ENCODE measurements around the gene THAP3. TPM values are rescaled to one million over a fixed set of nuclear protein-coding genes. Genes with fewer than 3 reads are reported as not detected.
A peak's percentile ranks its signal among the peaks of the same experiment; 100 is the strongest.
"Not testable (repeated sequence)": the region's sequence is repeated elsewhere in the genome, so short reads cannot be mapped to it uniquely, and the experiment has no call there.

Gene THAP3
- total and polyA plus RNA-seq, 12 donors = 6.8 to 27.6 (median 12.1) TPM

DNA sequence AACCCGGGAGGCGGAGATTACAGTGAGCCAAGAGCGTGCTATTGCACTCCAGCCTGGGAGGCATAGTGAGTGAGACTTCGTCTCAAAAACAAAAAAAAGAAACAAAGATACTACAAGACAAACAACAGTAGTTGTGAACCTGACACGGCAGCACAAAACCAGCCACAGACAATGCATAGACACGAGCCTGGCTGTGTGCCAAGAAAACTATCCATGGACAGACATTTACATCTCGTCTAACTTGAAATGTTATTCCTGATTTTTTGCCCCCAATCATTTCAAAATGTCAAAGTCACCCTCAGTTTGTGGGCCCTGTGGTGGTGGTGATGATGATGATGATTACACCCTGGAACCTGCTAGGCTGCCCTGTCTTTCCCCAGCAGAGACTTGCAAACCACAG is 28.3 kb upstream of the THAP3 start:
- Histone ChIP-seq H3K4me3 (peak overlapping the region in 5 of 10 donors; percentile 0 to 17 (median 10)), H3K27ac (peak overlapping the region in 8 of 10 donors; percentile 36 to 100 (median 86)), H3K9me3 (no peaks in the 10 kb centered on the region), H3K4me1 (peaks cover 22 to 86% (median 66%) of the 10 kb centered on the region in 9 donors), H3K36me3 (peaks cover 0 to 85% (median 65%) of the 10 kb centered on the region in 9 donors), H3K27me3 (no peaks in the 10 kb centered on the region)
- intact Hi-C loops (cut with DNase I) = no loop called here
- no peak for TF ChIP-seq CTCF (IDR thresholded peaks at IDR 0.05)
- DNase-seq = no peak
- 54% methylated on average over 7 of the region's 7 CpGs for WGBS, 2 donors
- no peak for ATAC-seq

GRCh38 chr1:6596886-6597776 is 27.5 kb upstream of the THAP3 start:
- intact Hi-C loops (cut with DNase I) = no loop called here
- no peak for TF ChIP-seq CTCF (IDR thresholded peaks at IDR 0.05)
- Histone ChIP-seq H3K4me1 (peaks cover 18 to 78% (median 59%) of the 10 kb centered on the region in 9 donors), H3K4me3 (peak overlapping the region in 5 of 10 donors; percentile 1 to 17 (median 10)), H3K36me3 (peaks cover 0 to 78% (median 65%) of the 10 kb centered on the region in 9 donors), H3K27me3 (no peaks in the 10 kb centered on the region), H3K27ac (peak overlapping the region; percentile 5 to 100 (median 86)), H3K9me3 (no peaks in the 10 kb centered on the region)
- DNase-seq (no peak), ATAC-seq (peak in 3 of 8 donors; percentile 2 to 31 (median 25))
- WGBS, 2 donors = 53 to 63% methylated on average over 15 of the region's 15 CpGs

DNA sequence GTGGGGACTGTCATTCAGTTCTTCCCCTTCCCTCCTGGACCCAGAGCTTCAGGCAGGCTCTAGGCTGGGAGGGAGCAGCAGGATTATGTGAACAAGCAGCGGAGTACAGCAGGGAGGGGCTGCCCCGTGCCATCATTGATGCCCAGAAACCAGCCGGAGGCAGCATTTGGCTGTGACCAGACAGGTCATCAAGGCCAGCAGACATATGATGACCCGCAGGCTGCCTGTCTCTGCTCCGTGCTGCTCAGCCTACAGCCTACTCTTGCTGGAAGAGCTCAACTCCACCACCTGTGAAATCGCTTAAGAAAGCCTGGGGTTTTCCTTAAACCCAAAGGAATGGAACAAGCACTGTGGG is 26.9 kb upstream of the THAP3 start:
- Histone ChIP-seq H3K36me3 (peaks cover 0 to 71% (median 59%) of the 10 kb centered on the region in 9 donors), H3K4me3 (peak overlapping the region in 1 of 10 donors; percentile 2), H3K27ac (peak overlapping the region; percentile 5 to 100 (median 86)), H3K27me3 (no peaks in the 10 kb centered on the region), H3K9me3 (no peaks in the 10 kb centered on the region), H3K4me1 (peaks cover 18 to 72% (median 59%) of the 10 kb centered on the region in 9 donors)
- DNase-seq = no peak
- no peak for TF ChIP-seq CTCF (IDR thresholded peaks at IDR 0.05)
- ATAC-seq = peak in 1 of 8 donors; percentile 3
- WGBS, 2 donors = 66 to 72% methylated on average over 6 of the region's 6 CpGs
- intact Hi-C loops (cut with DNase I) = no loop called here

DNA sequence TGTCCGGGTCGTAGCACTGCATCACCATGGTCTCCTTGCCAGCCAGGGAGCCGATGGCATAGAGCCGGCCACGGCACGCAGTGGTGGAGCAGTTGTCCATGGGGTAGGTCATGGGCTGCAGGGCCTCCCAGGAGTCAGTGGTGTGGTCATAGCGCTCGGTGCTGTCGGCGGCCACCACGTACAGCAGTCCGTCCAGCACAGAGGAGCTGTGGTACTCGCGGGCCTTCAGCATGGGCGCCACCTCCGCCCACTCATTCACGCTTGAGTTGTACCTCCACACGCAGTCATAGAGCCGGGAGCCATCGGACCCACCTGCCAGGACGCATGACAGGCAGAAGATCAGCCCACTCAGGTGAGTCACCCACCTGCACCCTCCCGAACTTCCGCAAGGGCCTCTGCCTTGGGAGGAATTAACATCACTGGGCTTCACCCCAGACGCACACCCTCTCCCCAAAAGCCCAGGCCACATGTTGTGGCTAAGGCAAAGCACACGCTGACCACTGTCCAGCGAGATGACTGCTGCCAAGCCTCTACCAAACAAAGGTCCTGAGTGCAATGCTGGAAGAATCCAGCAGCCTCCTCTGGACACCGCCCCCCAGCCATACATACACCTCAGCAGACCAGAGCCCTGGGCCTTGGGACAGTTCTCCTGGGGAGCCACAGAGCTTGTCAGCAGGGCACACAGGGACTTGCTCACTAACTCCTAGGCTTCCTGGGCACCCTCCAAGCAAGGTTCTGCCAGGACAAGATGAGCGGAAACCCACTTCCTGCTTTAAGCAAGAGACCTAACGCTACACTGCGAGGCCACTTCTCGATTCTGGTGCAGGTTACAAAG is 25.3 kb upstream of the THAP3 start:
- H3K27me3 ChIP-seq = no peaks in the 10 kb centered on the region
- no peaks in the 10 kb centered on the region for H3K9me3 ChIP-seq
- peaks cover 19 to 76% (median 62%) of the 10 kb centered on the region in 9 donors for H3K4me1 ChIP-seq
- ATAC-seq = no peak
- peaks cover 0 to 55% (median 43%) of the 10 kb centered on the region in 9 donors for H3K36me3 ChIP-seq
- peak overlapping the region in 8 of 10 donors; percentile 96 to 100 (median 100) for H3K27ac ChIP-seq
- no peak for TF ChIP-seq CTCF (IDR thresholded peaks at IDR 0.05)
- 68 to 69% methylated on average over 31 of the region's 31 CpGs for WGBS, 2 donors
- no peak for DNase-seq
- intact Hi-C loops (cut with DNase I) = no loop called here
- peak overlapping the region; percentile 68 to 96 (median 86) for H3K4me3 ChIP-seq

- H3K4me1 ChIP-seq = peaks cover 25 to 76% (median 68%) of the 10 kb centered on the region in 9 donors
- intact Hi-C loops (cut with DNase I) = loop anchor here in 2 of 10 donors (2.0 to 10.0 kb wide), 3 partner anchors 19 to 48 kb away; partner anchors contain the start of genes NOL9 (in 2 of the 2) and TAS1R1 (in 1 of the 2)
- H3K27ac ChIP-seq = peak overlapping the region in 9 of 10 donors; percentile 96 to 100 (median 99)
- 57 to 63% methylated on average over 8 of the region's 8 CpGs for WGBS, 2 donors
- peaks cover 0 to 49% (median 37%) of the 10 kb centered on the region in 9 donors for H3K36me3 ChIP-seq
- peak overlapping the region; percentile 68 to 96 (median 86) for H3K4me3 ChIP-seq
- not testable (repeated sequence) for H3K27me3 ChIP-seq, DNase-seq, ATAC-seq, H3K9me3 ChIP-seq
These were observed 24.7 kb upstream of the THAP3 start for GRCh38 chr1:6599991-6600390.

Measured in heart right ventricle (tissue), 16 donors.